Measurements from ENCODE around the gene CTIF. TPM values are rescaled to one million over a fixed set of nuclear protein-coding genes. Genes with fewer than 3 reads are reported as not detected.

CTIF gene
- polyA plus RNA-seq, 10 donors = 25.4 to 43.6 (median 34.2) TPM

DNA sequence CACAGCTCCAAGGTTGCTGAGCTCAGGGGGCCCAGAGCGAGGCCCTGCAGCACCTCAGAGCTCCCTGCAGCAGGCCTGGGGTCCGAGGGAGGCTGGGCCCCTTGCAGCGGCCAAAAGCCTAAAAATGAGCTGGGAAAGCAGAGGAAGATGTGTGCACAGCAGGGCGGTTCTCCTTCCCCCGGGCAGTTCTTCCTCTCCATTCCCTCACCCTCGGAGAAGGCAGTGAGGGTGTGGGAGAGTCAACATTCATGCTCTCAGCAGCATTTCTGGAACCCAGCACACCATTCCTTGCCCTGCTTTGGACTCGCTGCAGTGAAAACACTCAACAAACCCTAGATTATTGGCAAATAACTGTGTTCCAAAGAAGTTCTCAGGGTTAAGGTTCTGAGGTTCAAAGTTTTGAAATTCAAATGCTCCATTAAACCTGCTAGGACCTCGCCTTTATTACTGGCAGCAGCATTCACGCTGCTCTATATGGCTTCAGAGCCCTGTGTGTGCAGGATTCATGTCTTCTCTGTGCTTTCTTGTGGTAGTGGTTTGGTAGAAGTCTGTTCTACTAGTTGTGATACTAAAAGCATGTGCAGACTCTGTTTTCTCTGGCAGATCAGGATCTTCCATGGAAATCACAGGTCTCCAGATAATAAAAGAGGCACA lies 79.1 kb downstream of the CTIF start:
- no peak for DNase-seq

DNA sequence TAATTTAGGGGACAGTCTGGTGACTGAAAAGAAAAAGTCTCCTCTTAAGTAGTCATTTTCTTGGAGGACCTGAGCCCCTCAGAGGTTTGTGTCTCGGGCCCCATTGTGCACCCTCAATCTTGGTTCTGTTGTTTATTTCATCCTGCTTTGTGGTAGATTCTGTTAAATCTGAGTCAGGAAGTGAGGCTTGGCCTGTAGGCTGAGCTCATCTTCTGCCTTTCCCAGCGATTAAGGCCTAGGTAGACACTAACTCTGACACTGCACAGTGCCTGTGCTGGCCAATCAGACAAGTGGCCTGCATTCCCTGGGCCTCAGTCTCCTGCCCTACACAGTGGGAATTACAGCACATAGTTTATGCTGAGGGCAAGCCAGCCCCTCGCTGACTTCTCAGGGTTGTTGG lies 80.2 kb downstream of the CTIF start:
- DNase-seq = no peak

DNA sequence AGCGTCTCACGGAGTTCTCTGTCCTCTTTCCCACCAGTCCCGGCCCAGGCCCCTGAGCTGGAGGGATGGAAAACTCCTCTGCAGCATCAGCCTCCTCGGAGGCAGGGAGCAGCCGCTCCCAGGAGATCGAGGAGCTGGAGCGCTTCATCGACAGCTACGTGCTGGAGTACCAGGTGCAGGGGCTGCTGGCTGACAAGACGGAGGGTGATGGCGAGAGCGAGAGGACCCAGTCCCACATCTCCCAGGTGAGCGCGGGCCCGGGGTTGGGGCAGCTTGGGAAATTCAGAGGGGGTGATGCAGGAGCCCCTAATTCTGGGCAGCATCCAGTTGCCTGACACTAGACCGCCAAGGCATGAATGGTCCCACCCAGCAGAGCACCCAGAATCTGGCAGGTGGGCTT lies 80.7 kb downstream of the CTIF start:
- no peak for DNase-seq

DNA sequence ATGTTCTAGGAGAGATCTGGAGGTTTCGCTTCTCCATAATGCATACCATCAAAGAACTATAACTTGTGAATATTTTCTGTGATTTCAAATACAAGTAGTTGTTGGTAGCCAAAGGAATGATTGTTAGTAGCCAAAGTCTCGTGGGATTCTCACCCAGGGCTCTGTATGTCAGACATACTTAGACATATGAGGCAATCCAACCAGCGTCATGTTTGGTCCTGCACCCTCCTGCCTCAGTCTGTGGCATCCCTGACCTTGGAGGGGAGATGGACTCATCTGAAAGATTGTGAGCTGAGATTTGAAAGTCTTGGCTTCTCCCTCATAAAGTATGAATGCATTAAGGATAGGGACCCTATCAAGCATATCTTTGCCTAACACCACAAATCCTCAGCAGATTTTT lies 81.2 kb downstream of the CTIF start:
- no peak for DNase-seq

DNA sequence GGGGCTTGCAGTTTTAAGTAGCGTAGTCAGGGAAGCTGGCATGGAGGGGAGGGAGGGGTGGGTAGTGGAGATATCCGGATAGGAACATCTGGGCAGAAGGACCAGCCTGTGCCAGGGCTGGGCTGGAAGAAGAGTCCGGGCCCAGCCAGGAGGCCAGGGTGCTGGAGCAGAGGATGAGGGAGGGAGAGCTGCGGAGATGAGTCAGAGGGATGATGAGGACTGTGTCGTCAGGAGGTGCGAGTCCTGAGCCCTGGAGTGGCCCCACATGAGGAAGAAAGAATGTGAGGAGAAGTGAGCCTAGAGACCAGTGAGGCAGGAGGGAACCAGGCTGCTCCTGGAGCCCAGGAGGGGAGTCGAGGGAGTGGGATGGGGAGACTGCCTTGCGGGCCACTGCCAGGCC lies 82.4 kb downstream of the CTIF start:
- DNase-seq = peak in 1 of 3 donors; percentile 47

DNA sequence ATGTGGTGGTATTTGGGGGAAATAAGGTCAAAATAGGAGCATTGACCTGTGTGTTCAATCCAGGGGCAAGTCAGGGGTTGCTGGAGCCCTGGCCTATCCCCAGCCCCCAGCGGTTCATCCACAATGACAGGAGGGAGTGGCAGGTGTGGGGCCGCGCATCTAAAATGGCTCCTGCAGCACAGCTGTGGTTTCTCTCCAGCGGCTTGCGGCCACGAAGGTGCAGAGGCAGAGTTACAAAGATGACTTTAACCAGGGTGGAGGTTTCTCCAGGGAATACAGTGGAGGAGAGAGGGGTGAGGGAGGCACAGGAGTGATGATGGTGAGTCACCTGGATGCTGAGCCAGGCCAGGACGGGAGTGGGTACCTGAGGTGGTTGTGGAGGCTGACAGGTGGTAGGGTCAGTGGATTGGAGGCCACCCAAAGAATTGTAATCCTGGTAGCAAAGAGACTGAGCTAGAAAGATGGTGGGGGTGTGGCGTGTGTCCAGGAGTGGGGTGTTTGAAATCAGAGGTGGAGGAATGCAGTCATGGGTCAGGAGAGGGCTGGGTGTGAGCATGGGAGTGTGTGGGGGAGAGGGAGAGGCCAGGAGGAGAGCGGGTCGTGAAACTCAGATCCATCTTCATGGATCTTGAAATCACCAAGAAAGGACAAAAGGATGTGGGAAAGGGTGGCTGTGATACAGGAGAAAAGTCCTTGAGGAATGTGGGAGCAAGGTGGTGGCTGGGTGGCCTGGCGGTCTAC lies 83.2 kb downstream of the CTIF start:
- no peak for DNase-seq

DNA sequence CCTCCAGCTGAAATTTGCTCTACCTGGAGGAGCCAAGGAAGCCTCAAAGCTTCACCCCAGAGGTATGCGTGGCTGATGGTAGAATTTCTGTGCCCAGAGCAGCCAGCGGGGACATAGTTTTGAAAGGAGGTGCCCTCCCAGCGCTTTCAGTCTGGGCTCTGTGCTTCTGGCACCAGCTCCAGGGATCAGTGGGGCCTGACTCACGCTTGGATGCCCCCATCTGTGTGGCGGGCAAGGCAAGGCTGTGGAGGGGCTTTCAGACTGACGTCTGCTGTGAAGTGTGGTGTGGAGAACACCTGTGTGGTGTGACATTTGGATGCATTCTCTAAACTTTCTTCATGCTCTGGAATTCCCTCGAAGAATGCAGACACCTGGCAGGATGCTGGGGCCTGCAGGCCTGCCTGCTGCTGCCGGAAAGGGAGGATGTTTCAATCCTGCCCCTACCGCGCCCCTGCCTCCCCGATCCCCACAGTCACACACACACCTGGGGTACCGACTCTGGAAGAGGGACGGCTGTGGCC lies 84.1 kb downstream of the CTIF start:
- no peak for DNase-seq

DNA sequence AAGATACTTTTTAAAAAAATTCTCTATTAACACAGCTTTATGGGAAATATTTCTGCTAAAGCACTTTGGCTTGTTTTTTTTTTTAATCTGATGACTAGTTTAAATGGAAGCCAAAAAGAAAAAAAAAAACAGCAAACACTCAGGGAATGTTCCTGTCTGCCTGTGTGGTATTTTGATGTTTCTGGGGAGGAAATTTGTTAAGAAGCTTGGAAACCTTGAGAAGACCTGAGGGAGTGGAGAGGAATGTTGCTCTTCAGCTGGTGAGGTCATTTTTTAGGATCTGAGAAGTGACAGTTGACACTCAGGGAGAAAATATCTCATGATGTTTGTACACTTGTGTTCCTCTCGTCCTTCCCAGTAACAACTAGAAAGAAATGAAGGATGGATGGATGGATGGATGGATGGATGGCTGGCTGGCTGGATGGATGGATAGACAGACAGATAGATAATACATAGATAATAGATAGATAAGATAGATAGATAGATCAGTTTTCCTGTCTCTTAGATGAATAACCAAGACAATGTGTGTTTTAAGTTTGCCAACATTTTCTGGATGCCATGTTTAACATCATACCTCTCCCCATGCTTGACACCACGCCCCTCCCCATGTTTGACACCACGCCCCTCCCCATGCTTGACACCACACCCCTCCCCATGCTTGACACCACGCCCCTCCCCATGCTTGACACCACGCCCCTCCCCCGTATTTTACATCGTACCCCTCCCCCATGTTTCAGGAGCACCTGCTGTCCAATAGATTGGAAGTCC lies 84.8 kb downstream of the CTIF start:
- DNase-seq = peak in 2 of 3 donors; percentile 46 to 92

DNA sequence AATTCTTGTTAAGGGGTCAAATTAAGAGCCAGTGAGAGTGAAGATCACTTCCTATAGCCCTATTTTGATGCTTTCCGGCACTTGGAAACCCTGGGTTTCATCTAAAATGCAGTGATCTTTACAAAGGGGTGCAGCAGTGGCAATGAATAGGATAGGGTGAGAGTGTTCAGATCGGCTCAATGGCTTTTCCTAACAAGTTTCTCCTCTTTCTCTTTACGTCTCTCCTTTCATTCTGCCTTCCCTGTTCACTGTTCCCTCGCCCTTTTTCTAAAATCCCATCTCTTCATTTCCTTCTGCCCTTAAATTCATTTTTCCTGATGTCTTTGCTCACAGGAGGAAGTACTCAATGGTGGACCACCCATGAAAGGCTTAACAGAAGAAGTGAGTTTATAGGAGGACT lies 86.0 kb downstream of the CTIF start:
- no peak for DNase-seq

DNA sequence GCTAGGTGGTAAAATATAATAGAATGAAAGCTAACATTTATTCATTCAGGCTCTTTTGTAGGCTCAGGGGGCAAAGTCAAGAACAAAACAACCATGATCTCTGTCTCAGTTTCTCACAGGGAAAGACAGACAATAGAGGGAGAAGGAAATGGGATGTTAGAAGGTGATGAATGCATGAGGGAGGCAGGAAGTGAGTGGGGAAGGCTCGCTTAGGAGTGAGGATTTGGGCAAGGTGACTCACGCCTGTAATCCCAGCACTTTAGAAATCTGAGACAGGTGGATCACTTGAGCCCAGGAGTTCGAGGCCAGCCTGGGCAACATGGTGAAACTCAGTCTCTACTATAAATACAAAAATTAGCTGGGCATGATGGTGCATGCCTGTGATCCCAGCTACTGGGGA lies 88.4 kb downstream of the CTIF start:
- no peak for DNase-seq

DNA sequence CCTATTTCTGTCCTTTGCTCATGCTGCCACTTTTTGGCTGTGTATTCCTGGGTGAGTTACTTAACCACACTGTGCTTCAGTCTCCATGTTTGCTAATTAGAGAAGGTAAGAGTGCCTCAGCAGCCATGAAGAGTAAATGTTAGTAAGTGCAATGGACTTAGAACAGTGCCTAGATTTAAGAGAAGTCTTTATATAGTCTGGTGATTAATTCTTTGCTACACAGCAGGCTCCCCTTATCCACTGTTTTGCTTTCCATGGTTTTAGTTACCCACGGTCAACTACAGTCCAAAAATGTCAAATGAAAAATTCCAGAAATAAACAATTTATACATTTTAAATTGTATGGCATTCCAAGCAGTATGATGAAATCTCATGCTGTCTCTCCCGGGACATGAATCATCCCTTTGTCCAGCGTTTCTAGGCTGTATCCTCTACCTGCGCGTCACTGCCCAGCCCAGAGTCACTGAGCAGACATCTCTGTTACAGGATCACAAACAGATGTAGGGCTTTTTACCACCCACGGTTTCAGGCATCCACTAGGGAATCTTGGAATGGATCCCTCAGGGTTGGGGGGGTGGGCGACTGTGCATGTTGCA lies 91.0 kb downstream of the CTIF start:
- DNase-seq = peak; percentile 61 to 98 (median 66)

DNA sequence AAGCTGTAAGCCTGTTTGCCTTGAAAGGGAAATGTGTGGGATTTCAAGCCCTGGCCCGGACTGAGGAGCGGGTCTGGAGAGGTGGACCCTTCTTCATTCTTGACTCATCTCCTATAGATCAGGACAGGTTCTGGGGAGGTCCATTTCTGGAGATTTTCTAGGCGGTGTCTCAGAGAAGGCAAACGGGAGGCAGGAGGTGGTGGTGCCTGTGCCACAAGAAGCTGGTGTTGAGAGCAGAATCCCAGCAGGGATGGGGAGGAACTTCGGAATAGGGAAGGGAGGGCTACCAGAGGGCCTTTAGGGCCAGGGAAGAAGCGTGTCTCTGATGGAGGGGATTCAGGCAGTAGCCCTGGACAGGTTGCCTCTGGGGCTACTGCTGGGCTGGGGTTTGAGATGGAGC lies 93.0 kb downstream of the CTIF start:
- DNase-seq = no peak

DNA sequence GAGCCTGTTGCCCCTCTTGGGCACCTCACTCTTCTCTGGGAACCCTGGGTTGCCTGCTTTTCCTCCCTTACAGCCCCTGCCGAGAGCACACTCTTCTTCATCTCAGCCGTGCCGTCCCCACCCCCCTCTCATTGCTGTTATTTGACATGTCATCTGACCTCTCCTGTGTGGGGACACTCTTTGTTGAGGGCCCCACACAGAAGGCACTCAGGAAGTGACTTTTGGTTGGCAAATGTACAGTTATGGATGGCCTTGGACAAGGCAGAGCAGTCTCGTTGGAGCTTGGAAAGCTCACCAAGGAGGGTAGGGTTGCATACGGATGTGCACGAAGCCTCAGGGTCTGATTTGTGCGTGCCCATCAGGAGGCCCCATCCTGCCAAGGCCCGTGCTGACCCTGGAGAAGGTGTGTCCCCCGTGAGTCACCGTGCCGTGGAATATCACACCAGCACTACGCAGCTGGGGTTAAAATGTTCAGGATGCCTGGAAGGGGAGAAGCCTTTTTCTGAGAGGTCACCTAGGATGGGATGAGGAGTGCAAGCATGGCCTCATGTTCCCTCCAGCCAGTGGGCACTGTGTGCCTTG lies 93.9 kb downstream of the CTIF start:
- no peak for DNase-seq

DNA sequence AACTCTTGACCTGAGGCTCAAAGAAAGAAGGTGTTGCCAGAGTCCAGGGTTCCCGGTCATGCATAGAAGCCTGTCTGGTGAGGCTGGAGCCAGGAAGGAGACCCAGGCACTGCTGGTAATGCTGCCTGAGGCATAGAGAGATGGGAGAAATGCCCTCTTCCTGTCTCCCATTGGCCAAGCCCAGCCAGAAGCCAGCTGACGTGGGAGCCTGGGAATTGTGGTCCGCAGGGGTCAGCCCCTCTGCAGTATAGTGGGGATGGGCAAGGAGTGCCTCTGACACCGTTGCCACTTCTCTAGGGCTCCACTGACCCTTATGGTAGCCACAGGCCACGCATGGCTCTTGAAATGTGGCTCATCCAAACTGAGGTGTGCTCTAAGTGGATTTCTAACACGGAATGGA lies 95.7 kb downstream of the CTIF start:
- DNase-seq = no peak

DNA sequence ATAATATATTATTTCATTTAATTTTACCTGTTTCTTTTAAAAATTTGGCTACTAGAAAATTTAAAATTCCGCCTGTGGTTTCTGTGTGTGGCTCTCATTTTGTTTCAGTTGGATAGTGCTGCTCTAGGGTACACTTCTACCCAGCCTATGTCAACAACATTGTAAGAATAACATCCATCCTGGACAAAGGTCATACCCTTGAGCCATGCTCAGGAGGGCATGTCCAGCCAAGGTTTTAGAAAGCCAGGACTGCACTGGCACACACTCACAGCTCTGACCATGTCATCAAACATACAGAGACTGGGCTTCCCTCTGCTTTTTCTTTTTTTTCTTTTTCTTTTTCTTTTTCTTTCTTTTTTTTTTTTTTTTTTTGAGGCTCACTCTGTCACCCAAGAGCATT lies 96.1 kb downstream of the CTIF start:
- no peak for DNase-seq

DNA sequence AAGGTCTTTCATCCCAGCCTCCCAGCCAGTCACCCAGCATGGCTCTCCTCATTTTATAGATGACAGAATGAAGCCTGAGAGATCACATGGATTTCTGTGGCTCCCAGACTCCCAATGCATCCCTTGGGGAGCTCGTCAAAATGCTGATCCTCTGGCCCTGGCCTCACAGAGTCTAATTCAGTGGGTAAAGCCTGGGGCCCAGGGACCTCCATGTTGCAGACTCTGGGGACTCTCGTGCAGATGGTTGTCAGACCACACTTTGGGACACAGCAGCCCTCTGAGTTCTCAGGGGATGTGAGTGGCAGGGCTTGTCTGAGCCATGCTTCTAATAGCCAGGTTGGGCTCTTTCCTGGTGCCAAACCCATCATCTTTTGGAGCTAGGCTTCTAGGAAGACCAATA lies 97.0 kb downstream of the CTIF start:
- DNase-seq = no peak

DNA sequence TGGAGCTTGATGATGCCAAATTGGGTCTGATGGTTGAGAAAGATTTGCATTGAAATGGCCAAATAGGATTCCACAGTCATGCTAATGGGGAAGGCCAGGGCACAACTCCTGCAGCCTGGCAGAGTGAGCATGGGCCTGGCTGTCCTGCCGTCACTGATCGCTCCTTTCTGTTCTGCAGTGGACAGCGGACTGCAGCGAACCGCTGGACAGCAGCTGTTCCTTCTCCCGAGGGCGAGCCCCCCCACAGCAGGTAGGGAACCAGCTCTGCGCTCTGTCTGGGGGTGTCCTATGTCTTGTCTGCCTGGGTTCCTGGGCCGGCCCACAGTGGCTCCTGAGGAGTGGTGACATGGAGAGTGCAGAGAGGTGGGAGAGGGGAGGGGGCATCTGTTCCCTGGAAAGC lies 97.6 kb downstream of the CTIF start:
- DNase-seq = no peak

DNA sequence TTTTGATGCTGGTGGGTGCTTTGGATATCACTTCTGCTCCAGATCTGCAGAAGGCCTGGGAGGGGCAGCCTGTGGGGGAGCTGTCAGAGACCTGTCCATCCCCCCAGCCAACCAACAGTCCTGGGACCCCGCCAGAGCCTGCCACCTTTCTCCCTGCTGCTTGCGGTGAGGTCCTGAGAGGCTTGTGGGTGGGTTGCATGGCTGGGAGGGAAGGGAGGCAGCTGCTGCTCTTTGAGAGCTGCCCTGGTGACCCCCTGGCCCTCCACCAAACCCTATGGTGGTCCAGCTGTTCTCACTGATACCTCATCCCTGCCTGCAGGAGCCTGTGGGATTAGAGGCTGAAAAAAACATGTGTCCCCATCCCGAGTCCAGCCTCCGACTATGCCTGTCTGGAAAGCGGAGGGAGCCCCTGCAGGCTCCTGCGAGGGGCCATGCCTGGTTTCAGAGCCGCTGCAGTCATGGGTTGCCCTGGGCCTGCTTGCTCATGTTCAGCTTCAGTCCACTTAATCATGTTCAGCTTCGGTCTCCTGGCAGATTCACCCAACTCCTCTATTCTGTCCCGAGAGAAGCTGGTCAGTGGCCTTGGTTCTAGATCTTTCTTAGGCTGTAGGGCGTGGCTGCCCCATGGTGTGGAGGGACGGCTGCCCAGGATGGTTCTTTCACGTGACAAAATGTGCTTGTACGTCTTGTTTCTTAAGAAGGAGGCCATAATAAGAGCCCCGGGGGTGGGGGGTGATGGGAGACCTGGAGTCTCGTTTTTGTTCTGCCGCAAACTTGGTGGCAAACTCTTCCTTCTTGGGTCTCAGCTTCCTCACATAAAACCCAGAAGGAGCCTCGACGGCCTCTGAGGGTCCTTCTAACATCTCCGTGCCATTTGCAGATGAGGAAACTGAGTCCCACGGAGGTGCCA lies 98.5 kb downstream of the CTIF start:
- no peak for DNase-seq

DNA sequence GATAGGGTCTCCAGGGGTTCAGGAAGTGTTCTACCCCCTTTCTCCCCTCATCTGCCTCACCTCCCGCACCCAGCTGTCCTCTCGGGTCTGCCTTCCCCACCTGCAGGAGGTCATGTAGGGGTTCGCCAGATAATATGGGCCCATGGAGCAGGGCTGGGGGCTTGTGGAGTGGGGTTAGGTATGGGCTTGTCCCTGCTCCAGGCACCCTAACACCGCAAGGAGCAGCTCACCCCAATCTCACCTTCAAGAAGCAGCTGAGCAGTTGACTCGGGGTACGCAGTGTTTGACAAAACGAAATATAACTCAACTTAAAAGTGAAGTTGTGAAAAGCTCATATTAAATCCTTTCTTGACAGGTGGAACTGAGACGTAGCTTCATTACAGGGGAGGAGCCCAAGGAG lies 99.6 kb downstream of the CTIF start:
- DNase-seq = no peak

DNA sequence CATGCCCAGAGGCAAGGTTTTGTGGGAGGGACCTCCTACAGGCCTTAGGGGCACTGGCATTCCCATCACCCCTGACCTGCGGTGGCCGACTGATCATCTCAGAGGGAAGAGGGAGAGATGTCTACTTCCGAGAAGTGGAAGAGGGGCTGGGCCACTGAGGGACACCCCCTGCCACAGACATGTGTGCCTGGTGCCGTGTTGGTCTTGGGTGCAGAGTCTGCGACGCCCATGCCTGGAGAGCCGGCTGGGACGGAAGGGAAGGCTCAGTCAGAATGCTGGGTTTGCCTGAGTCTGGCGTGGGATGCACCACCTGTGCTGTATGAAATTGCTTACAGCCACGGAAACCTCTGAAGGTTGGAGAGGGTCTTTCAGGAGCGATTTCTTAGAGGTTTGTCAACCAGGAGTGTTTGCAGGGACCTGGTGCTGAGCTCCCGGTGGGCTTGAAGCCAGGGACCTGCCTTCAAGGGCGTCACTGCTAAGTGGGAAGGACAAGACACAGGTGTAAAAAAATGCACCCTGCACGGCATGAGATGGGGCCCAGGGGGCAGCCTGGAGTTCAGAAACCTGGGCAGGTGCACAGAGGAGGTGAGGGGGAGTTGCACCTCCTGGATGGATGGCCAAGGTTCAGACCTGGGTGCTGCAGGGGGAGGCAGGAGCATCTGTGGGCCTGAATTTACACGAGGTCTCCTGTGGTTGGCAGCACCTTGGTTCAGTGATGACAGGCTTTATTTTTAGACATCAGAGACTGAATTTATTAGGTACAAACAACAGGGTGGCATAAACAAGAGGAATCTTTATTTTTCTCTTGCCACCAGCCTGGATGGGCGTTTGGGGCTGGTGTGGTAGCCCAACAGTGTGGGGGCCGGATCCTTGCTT lies 100.3 kb downstream of the CTIF start:
- no peak for DNase-seq
